Keratinocyte (primary cell): ENCODE results near the gene HSPG2. TPM values are rescaled to one million over a fixed set of nuclear protein-coding genes. Genes with fewer than 3 reads are reported as not detected.

Source experiments
- DNase-seq: peaks from one replicate; pipeline ENCODE4 v3.0.0-alpha.2; 2011; ENCODE audit warnings: low read depth, missing footprints, low spot score
- FAIRE-seq: peaks from 2 replicates; lab custom pipeline; 2011; peaks lifted over from hg19 to GRCh38; lab: Jason Lieb, UNC
- H2AFZ ChIP-seq: 2 replicates; pipeline ENCODE4 v1.6.0; 2012; ENCODE audit warnings: low read length, control low read depth, inconsistent platforms; ENCODE audit not compliant: control insufficient read depth
- H3K27ac ChIP-seq: 2 replicates; pipeline ENCODE4 v1.5.1; 2011; ENCODE audit warnings: low read length; ENCODE audit not compliant: control insufficient read depth, insufficient read depth
- H3K27me3 ChIP-seq: 3 replicates; pipeline ENCODE4 v1.6.0; 2011; ENCODE audit warnings: low read length; ENCODE audit not compliant: control insufficient read depth, insufficient read depth; ENCODE audit errors: extremely low read depth
- H3K36me3 ChIP-seq, 2 experiments: 2 replicates in 1 of 2; 3 replicates in 1 of 2; pipeline ENCODE4 v1.5.1; 2011; ENCODE audit warnings: low read length in 2 of 2, mild to moderate bottlenecking in 1 of 2; ENCODE audit not compliant: control insufficient read depth in 2 of 2, insufficient read depth in 2 of 2; ENCODE audit errors: extremely low read depth in 1 of 2
- H3K4me1 ChIP-seq: 3 replicates; pipeline ENCODE4 v1.5.1; 2011; ENCODE audit warnings: low read length; ENCODE audit not compliant: control insufficient read depth, insufficient read depth; ENCODE audit errors: extremely low read depth
- H3K4me2 ChIP-seq: 3 replicates; pipeline ENCODE4 v1.6.0; 2011; ENCODE audit warnings: low read depth, low read length; ENCODE audit not compliant: control insufficient read depth, insufficient read depth; ENCODE audit errors: extremely low read depth
- H3K4me3 ChIP-seq, 3 experiments: fragments of 200-600 bp in 1 of 3; sonication (generic) in 1 of 3; 2 replicates in 2 of 3; 3 replicates in 1 of 3; pipeline ENCODE4 v1.5.1; 2011 to 2016; ENCODE audit warnings: low read length in 3 of 3, mild to moderate bottlenecking in 3 of 3, control low read depth in 2 of 3, inconsistent platforms in 1 of 3, low read depth in 1 of 3, mixed read lengths in 1 of 3, mixed run types in 1 of 3, moderate library complexity in 1 of 3; ENCODE audit not compliant: control insufficient read depth in 2 of 3, insufficient read depth in 2 of 3; ENCODE audit errors: extremely low read depth in 1 of 3
- H3K79me2 ChIP-seq: 2 replicates; pipeline ENCODE4 v1.6.0; 2012; ENCODE audit warnings: low read length; ENCODE audit not compliant: control insufficient read depth, insufficient read depth
- H3K9ac ChIP-seq: 3 replicates; pipeline ENCODE4 v1.6.0; 2011; ENCODE audit warnings: low read length; ENCODE audit not compliant: control insufficient read depth, insufficient read depth; ENCODE audit errors: extremely low read depth
- H3K9me1 ChIP-seq: 3 replicates; pipeline ENCODE4 v1.6.0; 2011; ENCODE audit warnings: low read length; ENCODE audit not compliant: control insufficient read depth, insufficient read depth; ENCODE audit errors: extremely low read depth
- H3K9me3 ChIP-seq: 2 replicates; pipeline ENCODE4 v1.5.1; 2012; ENCODE audit warnings: low read depth, low read length; ENCODE audit not compliant: control insufficient read depth
- H4K20me1 ChIP-seq: 3 replicates; pipeline ENCODE4 v1.6.0; 2011; ENCODE audit warnings: low read length; ENCODE audit not compliant: control insufficient read depth, insufficient read depth; ENCODE audit errors: extremely low read depth
- EZH2 ChIP-seq: IDR thresholded peaks from one replicate; pipeline ENCODE4 v1.6.1; 2012; ENCODE audit warnings: inconsistent platforms, mild to moderate bottlenecking, low read length, moderate library complexity
- dilution Hi-C: fragments of 300-500 bp; cut with MboI; formaldehyde crosslinking; loops from one replicate; pipeline ENCODE4 v1.7.0; 2020; ENCODE audit warnings: low sequenced_read_pairs; ENCODE audit not compliant: extremely low pct_ligation_motif_present
- polyA plus RNA-seq, 5 experiments: library from polyadenylated mRNA; depleted of rRNA in 3 of 5; stranded (reverse) in 3 of 5; stranded (forward) in 1 of 5; unstranded in 1 of 5; fragments of >200 nt; gene quantifications; 1 replicate in 1 of 5; 2 replicates in 3 of 5; 3 replicates in 1 of 5; pipeline versions ENCODE4 v1.2.1 to v1.2.3, GENCODE V29; 2011 to 2012; ENCODE audit warnings: missing spikeins in 2 of 5, low read depth in 1 of 5, low replicate concordance in 1 of 5
- TF ChIP-seq, protein P1 (sequence below), 3 experiments: IDR thresholded peaks in 1 of 3; conservative IDR thresholded peaks in 1 of 3; optimal IDR thresholded peaks in 1 of 3; 2 replicates in 2 of 3; 3 replicates in 1 of 3; pipeline versions ENCODE3 to v1.5.1; 2011; ENCODE audit warnings: low read length in 3 of 3, mild to moderate bottlenecking in 3 of 3, moderate library complexity in 2 of 3, control low read depth in 1 of 3, inconsistent platforms in 1 of 3; ENCODE audit not compliant: insufficient read depth in 2 of 3; ENCODE audit errors: extremely low read depth in 1 of 3

The HSPG2 gene
- polyA plus RNA-seq, 1 donor (not counting 4 experiments of a cell fraction or from before 2014, with no cell fraction given) = 9.0 TPM

DNA sequence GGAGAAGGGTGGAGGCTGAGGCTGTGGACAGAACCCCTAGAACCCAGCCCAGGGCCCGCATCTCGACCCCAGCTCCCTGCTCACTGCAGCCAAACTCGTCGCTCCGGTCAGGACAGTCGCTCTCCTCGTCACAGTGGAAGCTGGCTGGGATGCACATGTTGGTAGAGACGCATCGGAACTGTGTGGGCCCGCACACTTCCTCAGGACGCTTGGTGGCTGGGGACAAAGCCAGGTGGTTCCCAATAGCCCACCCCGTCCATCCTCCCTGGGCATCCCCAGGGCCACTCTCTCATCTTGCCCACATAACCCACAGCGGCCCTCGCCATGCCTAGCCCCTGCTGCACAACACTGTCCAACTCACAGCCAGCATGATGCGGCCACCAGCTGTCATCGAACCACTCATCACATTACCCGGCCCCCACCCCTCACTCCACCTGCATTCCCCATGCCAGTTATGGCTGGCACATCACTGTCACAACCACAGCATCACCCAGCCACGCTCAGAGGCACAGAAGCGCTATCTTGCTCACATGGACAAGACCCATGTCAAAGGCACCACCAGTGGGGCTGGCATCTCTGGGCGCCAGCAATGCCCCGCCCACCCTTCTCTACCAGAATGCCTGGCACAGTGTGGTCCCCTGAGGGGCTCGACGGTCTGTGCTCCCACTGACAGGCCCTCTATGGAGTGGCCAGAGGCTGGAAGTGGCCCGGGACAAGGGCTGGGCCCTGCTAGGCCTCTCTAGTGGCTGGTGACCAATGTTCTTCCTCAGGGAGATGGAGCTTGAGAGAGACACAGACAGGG lies 51.7 kb downstream of the HSPG2 start:
- no peak overlapping the region for H2AFZ ChIP-seq
- no peaks in the 10 kb centered on the region for H3K9me3 ChIP-seq
- no peak for FAIRE-seq
- H3K27me3 ChIP-seq = no peaks in the 10 kb centered on the region
- dilution Hi-C loops = no loop called here
- no peak overlapping the region for H3K9ac ChIP-seq
- TF ChIP-seq, protein P1, sequence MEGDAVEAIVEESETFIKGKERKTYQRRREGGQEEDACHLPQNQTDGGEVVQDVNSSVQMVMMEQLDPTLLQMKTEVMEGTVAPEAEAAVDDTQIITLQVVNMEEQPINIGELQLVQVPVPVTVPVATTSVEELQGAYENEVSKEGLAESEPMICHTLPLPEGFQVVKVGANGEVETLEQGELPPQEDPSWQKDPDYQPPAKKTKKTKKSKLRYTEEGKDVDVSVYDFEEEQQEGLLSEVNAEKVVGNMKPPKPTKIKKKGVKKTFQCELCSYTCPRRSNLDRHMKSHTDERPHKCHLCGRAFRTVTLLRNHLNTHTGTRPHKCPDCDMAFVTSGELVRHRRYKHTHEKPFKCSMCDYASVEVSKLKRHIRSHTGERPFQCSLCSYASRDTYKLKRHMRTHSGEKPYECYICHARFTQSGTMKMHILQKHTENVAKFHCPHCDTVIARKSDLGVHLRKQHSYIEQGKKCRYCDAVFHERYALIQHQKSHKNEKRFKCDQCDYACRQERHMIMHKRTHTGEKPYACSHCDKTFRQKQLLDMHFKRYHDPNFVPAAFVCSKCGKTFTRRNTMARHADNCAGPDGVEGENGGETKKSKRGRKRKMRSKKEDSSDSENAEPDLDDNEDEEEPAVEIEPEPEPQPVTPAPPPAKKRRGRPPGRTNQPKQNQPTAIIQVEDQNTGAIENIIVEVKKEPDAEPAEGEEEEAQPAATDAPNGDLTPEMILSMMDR (optimal IDR thresholded peaks at IDR 0.05 in 1 of 3, IDR thresholded peaks at IDR 0.05 in 1 of 3, conservative IDR thresholded peaks at IDR 0.05 in 1 of 3; ENCODE audit: extremely low read depth in 1 of 3, insufficient read depth in 2 of 3, low read length in 3 of 3) = no peak
- no peak for TF ChIP-seq EZH2
- no peak overlapping the region for H3K27ac ChIP-seq
- no peaks in the 10 kb centered on the region for H4K20me1 ChIP-seq
- H3K79me2 ChIP-seq = no peaks in the 10 kb centered on the region
- no peaks in the 10 kb centered on the region for H3K9me1 ChIP-seq
- H3K4me2 ChIP-seq = no peak overlapping the region
- no peak for DNase-seq
- H3K4me1 ChIP-seq = no peaks in the 10 kb centered on the region
- H3K4me3 ChIP-seq = no peak overlapping the region
- peaks cover 21 to 52% of the 10 kb centered on the region in 2 experiments for H3K36me3 ChIP-seq

DNA sequence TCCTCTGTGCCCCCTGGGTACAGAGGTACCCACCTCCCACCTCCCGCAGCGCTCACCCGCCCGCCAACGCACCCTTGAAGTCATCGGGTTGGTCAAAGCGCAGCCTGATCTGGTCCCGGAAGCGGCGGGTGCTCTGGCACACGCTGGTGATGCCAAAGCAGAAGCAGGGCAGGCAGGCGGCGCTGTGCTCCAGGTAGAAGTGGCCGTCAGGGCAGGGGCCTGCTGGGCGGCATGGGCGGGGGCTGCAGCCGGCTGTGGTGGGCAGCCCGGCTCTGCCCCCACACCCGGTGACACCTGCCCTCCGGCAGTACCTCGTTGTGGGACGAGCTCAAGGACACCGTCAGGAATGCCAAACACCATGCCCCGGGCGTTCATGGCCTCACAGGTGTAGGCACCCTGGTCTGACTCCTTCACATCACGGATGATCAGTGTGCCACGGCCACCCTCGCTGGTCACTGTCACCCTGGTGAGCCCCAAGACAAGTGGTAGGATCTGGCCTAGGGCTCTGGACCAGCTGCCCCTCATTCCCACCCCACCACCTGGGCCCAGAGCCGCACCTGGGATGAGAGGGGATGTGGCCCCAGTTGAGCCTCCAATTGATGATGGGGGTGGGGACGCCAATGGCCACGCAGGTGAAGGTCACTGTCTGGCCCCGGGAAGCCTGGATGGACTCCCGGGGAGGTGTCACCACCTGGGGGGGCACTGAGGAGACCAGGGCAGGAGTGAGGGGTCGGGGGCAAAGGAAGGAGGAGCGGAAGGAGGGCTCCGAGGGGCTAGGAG lies 52.5 kb downstream of the HSPG2 start:
- no peaks in the 10 kb centered on the region for H3K9me3 ChIP-seq
- peaks cover 27 to 52% of the 10 kb centered on the region in 2 experiments for H3K36me3 ChIP-seq
- no peak overlapping the region for H3K4me3 ChIP-seq
- H3K9me1 ChIP-seq = no peaks in the 10 kb centered on the region
- no peak for DNase-seq
- no peak for TF ChIP-seq EZH2
- TF ChIP-seq, protein P1 (optimal IDR thresholded peaks at IDR 0.05 in 1 of 3, IDR thresholded peaks at IDR 0.05 in 1 of 3, conservative IDR thresholded peaks at IDR 0.05 in 1 of 3; ENCODE audit: extremely low read depth in 1 of 3, insufficient read depth in 2 of 3, low read length in 3 of 3) = no peak
- no peak overlapping the region for H3K4me2 ChIP-seq
- H2AFZ ChIP-seq = no peak overlapping the region
- H4K20me1 ChIP-seq = no peaks in the 10 kb centered on the region
- no peak for FAIRE-seq
- dilution Hi-C loops = no loop called here
- H3K79me2 ChIP-seq = no peaks in the 10 kb centered on the region
- no peak overlapping the region for H3K9ac ChIP-seq
- H3K27me3 ChIP-seq = no peaks in the 10 kb centered on the region
- H3K4me1 ChIP-seq = no peaks in the 10 kb centered on the region
- H3K27ac ChIP-seq = no peak overlapping the region
